ENCODE data around the gene LCP1.

DNA sequence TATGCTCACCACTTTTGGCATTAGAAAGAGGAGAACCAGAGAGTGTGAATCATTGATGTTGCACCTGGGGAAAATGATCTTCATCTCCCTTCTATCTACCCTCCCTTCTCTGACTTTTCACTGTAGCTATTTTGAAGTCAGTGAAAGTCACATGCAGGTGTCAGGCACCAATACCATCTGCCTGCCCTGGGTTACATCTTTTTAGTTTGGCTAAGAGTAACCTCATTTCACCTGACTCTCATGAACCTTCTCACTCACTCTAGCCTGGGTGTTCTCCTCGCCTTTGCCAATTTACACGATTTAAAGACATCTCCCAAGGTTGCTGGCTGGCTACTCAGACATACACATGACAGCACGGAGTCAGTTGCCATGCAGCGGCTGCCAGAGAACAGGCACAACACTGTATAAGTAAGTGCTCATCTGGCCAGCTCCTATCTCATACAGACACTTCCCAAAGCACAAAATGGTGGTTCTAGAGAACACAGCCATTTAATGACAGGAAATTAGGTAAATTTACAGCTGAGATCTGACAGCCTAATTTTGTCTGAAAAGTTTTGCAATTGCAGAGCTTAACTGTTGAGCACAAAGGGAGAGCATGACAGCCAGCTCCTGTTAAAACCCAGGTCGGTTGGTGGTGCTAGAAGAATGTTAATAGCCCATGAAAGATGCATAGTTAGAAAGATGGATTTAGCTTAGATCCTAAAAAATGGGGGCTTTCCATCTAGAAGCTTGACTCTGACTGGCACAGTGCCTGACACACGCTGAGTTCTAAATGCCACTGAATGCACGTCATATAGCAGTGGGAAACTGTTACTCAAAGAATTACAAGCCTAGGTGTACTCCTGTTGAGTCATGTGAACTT, 32.5 kb downstream of the LCP1 start:
- TF ChIP-seq CTCF (IDR thresholded peaks at IDR 0.05): no peak
- TF ChIP-seq POLR2A (IDR thresholded peaks at IDR 0.05): no peak
- TF ChIP-seq POLR2AphosphoS5 (IDR thresholded peaks at IDR 0.05): peak; percentile 51

All from prostate gland (tissue), 2 donors.